Smooth muscle cell (in vitro differentiated cells): ENCODE results near the gene CA6. TPM values are rescaled to one million over a fixed set of nuclear protein-coding genes. Genes with fewer than 3 reads are reported as not detected.

Experiments
- DNase-seq: peaks from one replicate; lab custom pipeline; 2025; ENCODE audit not compliant: unreplicated experiment; lab: John Stamatoyannopoulos, UW
- H2AFZ ChIP-seq: fragments of 200-600 bp; sonication (generic); 2 replicates; pipeline ENCODE4 v1.6.0; 2016; ENCODE audit warnings: antibody characterized with exemption, low read depth, mild to moderate bottlenecking
- H3F3A ChIP-seq: fragments of 200-600 bp; sonication (generic); 2 replicates; pipeline ENCODE4 v1.6.0; 2017; ENCODE audit warnings: antibody characterized with exemption, low read depth
- H3K27ac ChIP-seq: fragments of 200-600 bp; sonication (generic); 2 replicates; pipeline ENCODE4 v1.5.1; 2016; ENCODE audit warnings: low read depth, mild to moderate bottlenecking
- H3K27me3 ChIP-seq: fragments of 200-600 bp; sonication (generic); 2 replicates; pipeline ENCODE4 v1.6.1; 2016; ENCODE audit warnings: low read depth, mild to moderate bottlenecking
- H3K36me3 ChIP-seq: fragments of 200-600 bp; sonication (generic); 2 replicates; pipeline ENCODE4 v1.5.1; 2016; ENCODE audit warnings: low read depth
- H3K4me1 ChIP-seq: fragments of 200-600 bp; sonication (generic); 2 replicates; pipeline ENCODE4 v1.5.1; 2016; ENCODE audit warnings: low read depth
- H3K4me2 ChIP-seq: fragments of 200-600 bp; sonication (generic); 2 replicates; pipeline ENCODE4 v1.6.0; 2016; ENCODE audit warnings: mild to moderate bottlenecking
- H3K4me3 ChIP-seq: fragments of 200-600 bp; sonication (generic); 2 replicates; pipeline ENCODE4 v1.5.1; 2016; ENCODE audit warnings: mild to moderate bottlenecking
- H3K79me2 ChIP-seq: fragments of 200-600 bp; sonication (generic); 2 replicates; pipeline ENCODE4 v1.6.0; 2016; ENCODE audit warnings: low read depth, mild to moderate bottlenecking
- H3K9ac ChIP-seq: fragments of 200-600 bp; sonication (generic); 2 replicates; pipeline ENCODE4 v1.6.0; 2016; ENCODE audit warnings: low read depth
- H3K9me3 ChIP-seq: fragments of 200-600 bp; sonication (generic); replicated peaks from 2 replicates; pipeline ENCODE4 v1.5.1; 2016; ENCODE audit warnings: low read depth
- H4K20me1 ChIP-seq: fragments of 200-600 bp; sonication (generic); 2 replicates; pipeline ENCODE4 v1.6.0; 2016; ENCODE audit warnings: low read depth
- CTCF ChIP-seq: fragments of 200-600 bp; sonication (generic); IDR thresholded peaks from 2 replicates; pipeline ENCODE4 v1.5.1; 2017; ENCODE audit warnings: borderline replicate concordance, mild to moderate bottlenecking, antibody characterized with exemption; ENCODE audit not compliant: insufficient read depth, poor library complexity, severe bottlenecking
- WGBS: methylation state at CpG from one replicate; pipeline ENCODE4 v1.1.7; 2016; ENCODE audit warnings: low lambda C conversion rate; 5-methylcytosine and 5-hydroxymethylcytosine counted together
- polyA plus RNA-seq: library from polyadenylated mRNA; unstranded; fragments of >200 nt; fragmentation: Nextera tagmentation; extraction: Ambion mirVana; gene quantifications from 2 replicates; pipeline ENCODE4 v1.2.1, GENCODE V29; 2016
- total RNA-seq: library from RNA; depleted of rRNA; stranded (reverse); fragments of >200 nt; gene quantifications from 2 replicates; pipeline ENCODE4 v1.2.3, GENCODE V29; 2014

CA6 gene
- total and polyA plus RNA-seq, 2 experiments from 2014 or later, result not detected

DNA sequence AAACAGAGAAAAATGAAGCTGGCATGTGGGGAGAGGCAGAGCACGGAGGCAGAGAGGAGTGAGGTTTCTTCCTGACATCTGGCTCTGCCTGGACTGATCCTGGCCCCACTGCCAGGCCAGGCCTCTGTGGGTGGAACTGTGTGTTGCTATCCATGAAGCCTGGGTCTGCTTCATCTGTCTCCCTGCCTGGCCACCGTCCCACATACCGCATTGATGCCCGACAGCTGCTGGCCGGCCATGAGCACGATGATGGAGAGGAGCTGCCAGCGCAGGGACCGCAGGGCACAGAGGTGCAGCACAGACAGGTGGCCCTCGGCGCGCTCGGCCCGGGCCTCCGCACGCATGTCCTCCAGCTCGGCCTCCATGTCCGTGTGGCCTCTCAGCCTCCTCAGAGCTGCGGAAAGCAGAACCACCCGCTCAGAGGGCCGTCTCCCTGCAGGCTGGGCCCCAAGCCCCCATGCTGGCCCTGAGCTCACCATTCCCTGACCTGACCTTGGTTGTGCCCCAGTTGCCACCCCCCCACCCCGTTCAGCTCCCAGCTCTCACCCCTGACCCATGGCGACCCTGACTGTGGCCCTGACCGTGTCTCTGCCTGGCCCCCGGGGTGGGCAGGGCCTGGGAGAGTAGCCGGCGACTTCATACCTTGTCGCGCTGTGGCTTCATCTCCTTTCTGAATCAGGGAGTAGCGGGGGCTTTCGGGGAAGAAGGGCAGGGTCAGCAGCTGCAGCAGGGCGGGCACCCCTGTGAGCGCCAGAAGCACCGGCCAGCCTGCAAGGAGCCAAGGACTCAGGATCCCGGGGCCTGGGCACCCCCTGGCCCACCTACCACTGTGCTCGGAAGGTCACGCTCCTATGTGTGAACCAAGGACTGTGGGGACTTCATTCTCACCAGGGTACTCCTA is 69.1 kb downstream of the CA6 start:
- H3F3A ChIP-seq, result no peaks in the 10 kb centered on the region
- 95% methylated on average over 35 of the region's 36 CpGs for WGBS
- H2AFZ ChIP-seq, result no peak overlapping the region

DNA sequence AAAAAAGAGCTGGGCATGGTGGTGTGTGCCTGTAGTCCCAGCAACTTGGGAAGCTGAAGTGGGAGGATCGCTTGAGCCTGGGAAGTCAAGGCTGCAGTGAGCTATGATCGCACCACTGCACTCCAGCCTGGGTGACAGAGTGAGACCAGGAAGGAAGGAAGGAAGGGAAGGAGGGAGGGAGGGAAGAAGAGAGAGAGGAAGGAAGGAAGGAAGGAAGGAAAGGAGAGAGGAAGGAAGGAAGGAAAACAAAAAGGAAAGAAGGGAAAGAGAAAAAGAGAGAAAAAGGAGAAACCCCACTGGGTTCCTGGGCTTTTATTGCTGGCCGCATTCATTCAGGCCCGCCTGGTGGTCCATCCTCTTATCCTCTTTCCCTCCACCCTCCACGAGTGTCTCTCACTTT is 70.8 kb downstream of the CA6 start:
- no peaks in the 10 kb centered on the region for H3K9me3 ChIP-seq
- WGBS, result 91% methylated on average over 5 of the region's 5 CpGs
- H3K4me2 ChIP-seq, result no peak overlapping the region
- no peak overlapping the region for H3K9ac ChIP-seq
- H4K20me1 ChIP-seq, result no peaks in the 10 kb centered on the region
- H2AFZ ChIP-seq, result no peak overlapping the region
- no peak overlapping the region for H3K27ac ChIP-seq
- H3K27me3 ChIP-seq, result no peaks in the 10 kb centered on the region
- no peak for TF ChIP-seq CTCF
- DNase-seq, result no peak
- no peak overlapping the region for H3K4me3 ChIP-seq
- H3K4me1 ChIP-seq, result no peaks in the 10 kb centered on the region
- H3K36me3 ChIP-seq, result no peaks in the 10 kb centered on the region
- no peaks in the 10 kb centered on the region for H3K79me2 ChIP-seq
- no peaks in the 10 kb centered on the region for H3F3A ChIP-seq

More for the DNA sequence above, 69.1 kb downstream of the CA6 start:
- Histone ChIP-seq H3K27ac (no peak overlapping the region), H3K27me3 (no peaks in the 10 kb centered on the region), H4K20me1 (no peaks in the 10 kb centered on the region), H3K36me3 (no peaks in the 10 kb centered on the region), H3K4me1 (no peaks in the 10 kb centered on the region), H3K4me2 (no peak overlapping the region), H3K4me3 (no peak overlapping the region), H3K9ac (no peak overlapping the region), H3K79me2 (no peaks in the 10 kb centered on the region), H3K9me3 (no peaks in the 10 kb centered on the region)
- no peak for TF ChIP-seq CTCF
- DNase-seq, result no peak

DNA sequence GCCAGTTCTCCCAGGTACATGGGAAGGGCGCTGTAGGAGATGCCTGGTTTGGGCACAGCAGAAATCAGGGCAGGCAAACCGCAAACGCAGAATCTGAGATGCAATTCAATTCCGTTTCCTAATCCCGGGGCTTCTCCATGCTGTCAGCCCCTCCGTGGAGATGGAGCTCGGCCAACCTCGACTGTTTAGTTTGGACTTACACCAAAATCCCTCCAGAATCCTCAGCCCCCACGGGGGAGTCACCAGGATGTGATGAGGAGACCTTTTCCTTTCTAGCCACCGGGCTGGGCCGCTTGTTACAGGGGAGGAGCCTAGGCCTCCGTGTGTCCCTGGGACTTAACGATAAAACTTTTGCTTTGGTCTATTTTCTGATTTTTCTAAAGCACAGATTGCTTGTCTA is 72.7 kb downstream of the CA6 start:
- Histone ChIP-seq H4K20me1 (no peaks in the 10 kb centered on the region), H3K9ac (no peak overlapping the region), H3K4me1 (no peaks in the 10 kb centered on the region), H3F3A (no peaks in the 10 kb centered on the region), H3K9me3 (no peaks in the 10 kb centered on the region), H3K36me3 (no peaks in the 10 kb centered on the region), H3K27ac (no peak overlapping the region), H3K4me2 (no peak overlapping the region), H2AFZ (no peak overlapping the region), H3K27me3 (no peaks in the 10 kb centered on the region), H3K4me3 (no peak overlapping the region), H3K79me2 (no peaks in the 10 kb centered on the region)
- WGBS, result 53% methylated on average over 13 of the region's 13 CpGs
- TF ChIP-seq CTCF, result no peak
- DNase-seq, result no peak

DNA sequence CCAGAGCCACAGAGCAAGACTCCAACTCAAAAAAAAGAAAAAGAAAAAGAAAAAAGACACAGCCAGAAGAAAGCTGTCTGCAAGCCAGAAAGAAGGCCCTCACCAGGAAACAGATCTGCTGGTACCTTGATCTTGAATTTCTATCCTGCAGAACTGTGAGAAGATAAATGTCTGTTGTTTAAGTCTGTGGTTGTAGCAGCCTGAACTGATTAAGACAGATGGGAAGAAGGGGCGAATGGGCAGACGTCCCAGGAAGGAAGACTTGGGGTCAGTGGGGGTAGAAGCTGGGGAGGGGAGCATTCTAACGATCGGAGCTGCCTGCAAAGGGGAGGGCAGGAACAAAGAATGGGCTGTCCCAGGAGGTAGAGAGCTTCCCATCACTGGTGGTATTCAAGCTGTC is 74.2 kb downstream of the CA6 start:
- WGBS, result 86% methylated on average over 4 of the region's 4 CpGs
- Histone ChIP-seq H3K4me2 (no peak overlapping the region), H3K4me3 (no peak overlapping the region), H3K79me2 (no peaks in the 10 kb centered on the region), H3K27ac (no peak overlapping the region), H3K36me3 (no peaks in the 10 kb centered on the region), H3K9ac (no peak overlapping the region), H3K9me3 (no peaks in the 10 kb centered on the region), H3K4me1 (no peaks in the 10 kb centered on the region), H4K20me1 (no peaks in the 10 kb centered on the region), H2AFZ (no peak overlapping the region), H3K27me3 (no peaks in the 10 kb centered on the region), H3F3A (no peaks in the 10 kb centered on the region)
- no peak for DNase-seq
- no peak for TF ChIP-seq CTCF
